Renal pelvis (tissue), 4 donors: ENCODE results near the gene RALB. TPM values are rescaled to one million over a fixed set of nuclear protein-coding genes. Genes with fewer than 3 reads are reported as not detected.

Experiments
- DNase-seq: peaks from one replicate; pipeline ENCODE4 v3.0.0-alpha.2; 2013
- polyA plus RNA-seq, 3 donors: library from polyadenylated mRNA; unstranded; fragments of 120-200 nt; gene quantifications; one replicate each; pipeline ENCODE4 v1.2.1, GENCODE V29; 2013; ENCODE audit not compliant: insufficient read length in 3 of 3

Gene RALB
- polyA plus RNA-seq, 3 donors, result 67.3 to 82.4 (median 78.0) TPM

- no peak for DNase-seq
Observed at GRCh38 chr2:120330946-120331822, 78.5 kb downstream of the RALB start.

GRCh38 chr2:120331903-120332302, 79.3 kb downstream of the RALB start:
- DNase-seq, result no peak

GRCh38 chr2:120332384-120332783, 79.7 kb downstream of the RALB start:
- DNase-seq, result no peak

GRCh38 chr2:120334068-120334467, 81.4 kb downstream of the RALB start:
- no peak for DNase-seq

GRCh38 chr2:120336749-120337148, 84.1 kb downstream of the RALB start:
- DNase-seq, result no peak

- no peak for DNase-seq
Observed at GRCh38 chr2:120338015-120338414, 85.4 kb downstream of the RALB start.

GRCh38 chr2:120341977-120342376, 89.3 kb downstream of the RALB start:
- DNase-seq, result no peak

- DNase-seq, result no peak
Observed at GRCh38 chr2:120342446-120342845, 89.8 kb downstream of the RALB start.

- no peak for DNase-seq
Observed at GRCh38 chr2:120343100-120343432, 90.4 kb downstream of the RALB start.

- DNase-seq, result peak; percentile 70
Observed at GRCh38 chr2:120343433-120344105, 90.9 kb downstream of the RALB start.

Other genes with a start within 250 kb of the RALB start
- gene EPB41L5, start 239.8 kb upstream of the RALB start, polyA plus RNA-seq, result 100 to 1,000 TPM in 1 of 3 donors, 10 to 100 TPM in 2; 83.0 to 108 (median 88.1) TPM
- gene TMEM185B, start 29.5 kb upstream of the RALB start, polyA plus RNA-seq, result 10 to 100 TPM; 25.0 to 27.3 (median 25.9) TPM
- gene INHBB, start 93.3 kb downstream of the RALB start, polyA plus RNA-seq, result under 1 TPM in 2 of 3 donors, not detected in 1; 0.06 TPM